GM19438 (cell line): ENCODE data around the gene CLTA.

ENCODE experiments used
- ATAC-seq: cut with Tn5 transposase; IDR thresholded peaks from one replicate; pipeline ENCODE4 v1.9.1; 2021; ENCODE audit warnings: low read depth; ENCODE audit not compliant: unreplicated experiment

Gene CLTA, protein sequence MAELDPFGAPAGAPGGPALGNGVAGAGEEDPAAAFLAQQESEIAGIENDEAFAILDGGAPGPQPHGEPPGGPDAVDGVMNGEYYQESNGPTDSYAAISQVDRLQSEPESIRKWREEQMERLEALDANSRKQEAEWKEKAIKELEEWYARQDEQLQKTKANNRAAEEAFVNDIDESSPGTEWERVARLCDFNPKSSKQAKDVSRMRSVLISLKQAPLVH

DNA sequence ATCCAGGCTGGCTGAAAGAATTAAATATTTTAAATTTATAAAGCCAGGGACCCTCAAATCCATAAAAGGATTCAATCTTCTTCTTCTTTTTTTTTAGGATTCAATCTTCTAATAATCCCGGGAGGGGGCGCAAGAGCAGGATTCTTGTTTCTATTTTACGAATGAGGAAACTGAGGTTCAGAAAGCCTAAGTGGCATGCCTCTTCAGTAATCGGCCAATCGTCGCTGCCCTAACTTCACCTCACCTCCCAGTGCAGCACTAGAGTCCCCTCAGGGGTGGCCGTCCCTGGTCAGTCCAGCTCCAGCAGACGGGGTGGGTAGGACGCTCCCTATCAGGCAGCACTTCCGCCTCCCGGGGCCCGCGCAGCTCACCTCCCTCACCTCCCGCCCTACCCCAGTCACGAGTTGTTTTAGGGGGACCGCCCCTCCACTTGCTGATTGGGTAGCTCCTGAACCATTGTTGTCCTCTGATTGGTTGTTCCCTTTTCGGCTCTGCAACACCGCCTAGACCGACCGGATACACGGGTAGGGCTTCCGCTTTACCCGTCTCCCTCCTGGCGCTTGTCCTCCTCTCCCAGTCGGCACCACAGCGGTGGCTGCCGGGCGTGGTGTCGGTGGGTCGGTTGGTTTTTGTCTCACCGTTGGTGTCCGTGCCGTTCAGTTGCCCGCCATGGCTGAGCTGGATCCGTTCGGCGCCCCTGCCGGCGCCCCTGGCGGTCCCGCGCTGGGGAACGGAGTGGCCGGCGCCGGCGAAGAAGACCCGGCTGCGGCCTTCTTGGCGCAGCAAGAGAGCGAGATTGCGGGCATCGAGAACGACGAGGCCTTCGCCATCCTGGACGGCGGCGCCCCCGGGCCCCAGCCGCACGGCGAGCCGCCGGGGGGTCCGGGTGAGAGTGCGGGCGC is at the start of gene CLTA:
Gene CLTA, plus strand, starts transcription at position 534 of the 902 bp plus-strand sequence. Its CDS starts 136 bp downstream, at position 670.
- peak; percentile 98 for ATAC-seq

DNA sequence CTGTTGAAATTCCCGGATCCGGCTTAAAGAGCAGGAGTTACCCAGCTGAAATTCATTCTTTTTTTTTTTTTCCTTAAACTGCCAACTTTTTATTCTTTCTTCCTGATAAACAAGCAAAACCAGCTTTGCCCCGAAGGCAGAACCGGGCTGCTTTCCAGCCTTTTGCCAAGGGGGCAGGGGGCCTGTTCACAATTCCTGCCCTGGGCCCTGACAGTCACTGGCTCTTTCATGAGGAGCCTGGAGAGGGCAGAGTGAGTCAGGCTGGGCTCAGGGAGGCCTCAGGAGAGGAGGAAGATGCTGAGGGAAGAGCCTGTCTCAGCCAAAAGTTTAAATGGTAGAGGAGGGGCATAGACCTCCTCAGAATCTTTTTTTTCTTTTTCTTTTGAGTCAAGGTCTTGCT is 49.4 kb upstream of the CLTA start:
- no peak for ATAC-seq

DNA sequence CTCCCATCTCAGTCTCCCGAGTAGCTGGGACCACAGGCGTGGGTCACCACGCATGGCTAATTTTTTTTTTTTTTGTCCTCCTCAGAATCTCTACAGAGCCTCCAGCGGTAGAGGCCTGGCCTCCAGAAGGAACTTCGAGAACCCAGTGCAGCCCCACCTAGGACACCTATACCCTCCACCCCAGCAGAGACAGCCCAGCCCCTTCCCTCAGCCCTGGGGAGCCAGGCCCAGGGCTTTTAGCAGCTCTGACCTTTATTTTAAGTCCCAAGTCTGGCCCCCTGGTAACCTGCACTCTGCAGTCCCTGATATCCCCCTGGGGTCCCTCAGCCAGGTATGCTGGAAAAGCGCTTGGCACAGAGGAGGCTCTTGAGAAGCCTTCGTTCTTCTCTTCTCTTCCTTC is 49.0 kb upstream of the CLTA start:
- ATAC-seq, result no peak

DNA sequence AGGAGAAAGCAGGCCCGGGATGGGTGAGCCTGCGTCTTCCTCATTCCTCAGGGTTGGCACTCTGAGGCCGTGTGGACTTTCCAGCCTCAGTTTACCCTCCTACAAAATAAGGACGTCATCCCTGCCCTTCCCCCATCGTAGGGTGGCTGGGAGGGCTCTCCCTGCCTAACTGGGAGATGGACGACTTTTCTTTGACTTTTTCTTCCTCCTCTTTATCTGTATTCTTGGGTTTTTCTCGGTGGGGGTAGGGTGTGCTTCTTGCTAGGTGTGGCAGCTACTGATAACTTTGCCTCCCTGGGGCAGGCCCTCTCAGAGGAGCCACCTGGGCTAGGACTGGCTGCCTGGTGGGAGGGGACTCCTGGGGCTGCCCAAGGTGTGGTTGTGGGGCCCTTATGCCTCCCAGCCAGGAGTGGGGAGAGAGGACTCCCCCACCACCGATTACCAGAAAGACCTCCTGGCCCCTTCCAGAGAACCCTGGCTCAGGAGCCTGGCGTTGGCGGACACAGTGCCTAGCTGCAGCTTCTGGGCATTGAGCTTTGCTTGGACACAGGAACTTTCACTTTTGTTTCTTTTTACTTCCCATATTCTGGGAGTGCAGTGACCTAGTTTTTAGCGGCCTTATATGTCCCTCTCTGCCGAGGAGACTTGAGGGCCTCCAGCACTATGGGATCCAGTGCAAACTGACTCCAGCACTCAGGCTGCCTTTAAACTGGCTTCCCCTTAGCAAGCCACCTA is 48.0 kb upstream of the CLTA start:
- no peak for ATAC-seq

DNA sequence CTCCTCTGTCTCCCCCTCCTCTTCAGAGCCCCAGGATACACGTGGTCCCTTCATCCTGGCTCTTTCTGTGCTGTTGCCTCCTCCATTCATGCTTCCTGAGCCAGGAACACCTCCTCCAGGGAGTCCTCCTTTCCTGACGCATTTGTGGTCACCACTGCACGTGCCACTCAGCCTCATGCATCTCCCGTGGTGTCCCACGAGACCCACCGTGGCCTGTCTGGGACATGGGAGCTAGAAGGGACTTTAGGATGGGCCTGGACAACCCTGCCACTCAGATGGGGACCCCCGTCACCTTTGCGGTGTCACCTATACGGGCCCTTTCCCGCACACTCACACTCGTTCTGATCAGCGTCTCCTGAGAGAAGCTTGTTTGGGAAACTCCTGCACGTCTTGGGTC is 47.5 kb upstream of the CLTA start:
- ATAC-seq, result no peak

DNA sequence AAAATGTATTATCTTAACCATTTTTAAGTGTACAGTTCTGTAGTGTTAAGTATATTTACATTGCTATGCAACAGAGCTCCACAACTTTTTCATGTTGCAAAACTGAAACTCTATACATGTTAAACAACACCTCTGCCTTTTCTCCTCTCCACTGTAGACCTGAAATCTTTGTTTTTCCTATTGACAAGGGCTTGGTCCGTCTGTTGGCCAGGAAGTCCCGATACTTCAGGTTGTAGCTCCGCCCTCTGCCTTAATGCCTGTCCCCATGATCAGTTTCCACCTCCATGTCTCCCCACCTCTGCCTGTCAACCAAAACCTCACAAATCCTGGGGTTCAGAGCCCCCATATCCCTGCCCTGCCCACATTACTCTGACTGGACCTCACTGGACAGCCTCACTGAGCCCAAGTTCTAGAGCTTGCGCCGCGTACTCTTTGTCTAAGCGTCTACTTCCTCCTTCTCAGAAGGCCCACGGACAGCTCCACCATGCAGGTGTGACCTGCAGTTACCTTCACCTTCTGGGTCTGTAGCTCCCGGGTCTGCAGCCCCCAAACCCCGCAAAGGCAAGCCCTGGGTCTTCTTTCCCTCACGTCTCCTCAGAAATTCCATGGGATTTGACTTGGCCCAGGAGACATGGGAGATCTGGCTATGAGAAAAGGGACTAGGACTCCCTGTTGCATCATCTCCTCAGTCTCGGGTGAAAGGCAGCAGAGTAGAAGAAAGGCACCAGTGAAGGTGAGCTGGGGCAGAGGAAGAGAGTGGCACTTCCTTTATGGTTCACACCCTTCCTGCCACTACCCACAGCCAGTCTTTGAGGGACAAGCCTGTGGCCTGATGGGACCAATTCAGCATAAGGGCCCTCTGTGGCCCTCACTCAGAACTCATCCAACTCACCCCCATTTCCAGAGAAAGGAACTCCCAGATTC is 46.1 kb upstream of the CLTA start:
- ATAC-seq, result no peak

DNA sequence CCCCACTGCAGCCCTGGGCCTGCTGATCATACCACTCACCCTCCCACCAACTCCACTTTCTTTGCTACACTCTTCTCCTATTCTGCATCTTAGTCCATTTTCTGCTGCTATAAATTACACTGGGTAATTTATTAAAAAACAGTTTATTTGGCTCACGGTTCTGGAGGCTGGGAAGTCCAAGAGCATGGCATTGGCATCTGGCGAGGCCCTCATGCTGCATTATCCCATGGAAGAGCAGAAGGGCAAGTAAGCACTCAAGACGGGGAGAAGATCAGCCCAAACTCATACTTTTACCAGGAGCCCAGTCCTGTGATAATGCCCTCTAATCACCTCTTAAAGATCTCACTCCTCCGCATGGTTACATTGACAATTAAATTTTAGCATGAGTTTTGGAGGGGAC is 44.8 kb upstream of the CLTA start:
- ATAC-seq, result no peak

DNA sequence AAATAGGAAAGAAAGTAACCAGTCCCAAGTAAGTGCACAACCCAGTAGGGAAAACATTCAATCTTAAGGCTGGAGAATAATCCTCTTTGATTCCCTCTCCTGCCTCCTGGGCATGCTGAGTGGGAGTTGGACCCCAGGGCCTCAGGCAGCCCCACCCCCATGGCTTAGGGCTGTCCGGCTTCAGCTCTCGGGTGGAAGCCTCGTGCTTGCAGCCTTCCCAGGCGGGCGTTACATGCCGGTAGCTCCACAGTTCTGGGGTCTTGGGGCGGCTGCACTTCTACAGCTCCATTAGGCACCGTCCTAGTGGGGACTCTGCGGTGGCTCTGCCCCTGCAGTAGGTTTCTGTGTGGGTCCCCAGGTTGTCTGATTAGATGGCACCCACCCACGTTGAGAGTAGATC is 44.1 kb upstream of the CLTA start:
- ATAC-seq, result no peak

DNA sequence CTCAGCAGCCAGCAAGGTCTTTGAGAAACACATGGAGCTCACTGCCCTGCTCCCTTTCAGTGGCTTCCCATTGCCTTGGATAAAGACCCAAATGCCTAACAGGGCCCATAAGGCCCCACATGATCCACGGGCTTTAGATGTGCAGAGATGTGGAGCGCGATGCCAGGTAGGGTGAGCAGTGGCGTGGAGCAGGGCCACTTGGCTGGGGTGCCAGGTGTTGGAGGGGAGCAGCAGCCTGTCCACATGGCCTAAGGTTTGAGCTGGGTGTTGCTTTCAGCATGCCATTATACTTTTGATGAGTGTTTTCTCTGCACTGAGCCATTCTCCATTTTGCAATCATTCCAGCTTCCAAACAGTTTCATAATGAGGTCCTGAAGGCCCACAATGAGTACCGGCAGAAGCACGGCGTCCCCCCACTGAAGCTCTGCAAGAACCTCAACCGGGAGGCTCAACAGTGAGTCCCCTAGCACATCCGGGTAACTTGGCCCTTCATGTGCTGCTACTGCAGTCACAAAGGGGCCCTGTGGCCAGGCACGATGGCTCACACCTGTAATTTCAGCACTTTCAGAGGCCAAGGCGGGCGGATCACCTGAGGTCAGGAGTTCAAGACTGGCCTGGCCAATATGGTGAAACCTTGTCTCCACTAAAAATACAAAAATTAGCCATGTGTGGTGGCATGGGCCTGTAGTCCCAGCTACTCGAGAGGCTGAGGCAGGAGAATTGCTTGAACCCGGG is 43.1 kb upstream of the CLTA start:
- ATAC-seq, result no peak

DNA sequence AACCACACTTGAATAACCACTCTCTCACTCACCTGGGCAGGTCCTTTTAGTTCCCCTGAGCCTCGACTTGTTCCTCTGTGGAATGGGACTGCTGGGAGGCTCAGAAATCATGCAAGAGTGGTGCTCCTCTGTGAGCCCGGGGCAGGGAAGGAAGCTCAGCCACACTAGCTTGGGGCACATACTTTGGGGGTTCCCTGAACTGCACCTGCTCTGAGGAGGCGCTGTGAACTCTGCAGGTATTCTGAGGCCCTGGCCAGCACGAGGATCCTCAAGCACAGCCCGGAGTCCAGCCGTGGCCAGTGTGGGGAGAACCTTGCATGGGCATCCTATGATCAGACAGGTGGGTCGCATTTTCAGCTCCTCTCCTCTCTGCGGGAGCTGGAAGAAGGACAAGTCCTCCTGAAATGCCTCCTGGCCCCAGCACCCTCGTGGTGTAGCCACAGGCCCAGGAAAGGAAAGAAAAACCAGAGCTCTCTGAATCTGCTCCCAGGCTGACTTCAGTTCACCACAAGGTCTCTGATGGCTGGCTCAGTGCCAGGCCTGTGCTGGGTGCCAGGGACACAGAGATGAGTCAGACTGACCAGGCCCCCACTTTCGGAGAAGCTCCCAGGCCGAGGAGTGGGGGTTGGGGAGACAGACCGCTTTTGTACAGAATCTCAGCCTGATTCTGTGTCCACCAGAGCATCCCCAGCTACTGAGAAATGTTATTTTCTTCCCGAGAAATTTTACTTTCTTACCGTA is 42.2 kb upstream of the CLTA start:
- ATAC-seq, result no peak

DNA sequence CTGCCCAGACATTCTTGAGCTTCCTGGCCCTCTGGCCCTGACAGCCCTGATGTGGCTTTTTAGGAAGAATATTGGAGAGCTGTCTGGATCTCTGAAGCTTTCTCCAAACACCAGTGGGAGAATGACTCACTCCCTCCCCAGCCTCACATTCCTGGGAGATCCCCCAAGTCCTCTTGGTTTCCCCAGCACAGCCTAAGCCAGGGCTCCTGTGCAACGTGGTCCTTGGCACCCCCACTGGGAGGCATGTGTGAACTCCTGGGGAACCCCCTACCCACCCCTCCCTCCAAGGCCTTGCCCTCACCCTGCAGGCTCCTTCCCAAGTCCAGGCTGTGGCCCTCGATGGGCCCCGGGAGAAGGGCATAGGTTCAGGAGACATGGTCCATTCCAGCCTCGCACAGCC is 41.5 kb upstream of the CLTA start:
- ATAC-seq, result no peak

DNA sequence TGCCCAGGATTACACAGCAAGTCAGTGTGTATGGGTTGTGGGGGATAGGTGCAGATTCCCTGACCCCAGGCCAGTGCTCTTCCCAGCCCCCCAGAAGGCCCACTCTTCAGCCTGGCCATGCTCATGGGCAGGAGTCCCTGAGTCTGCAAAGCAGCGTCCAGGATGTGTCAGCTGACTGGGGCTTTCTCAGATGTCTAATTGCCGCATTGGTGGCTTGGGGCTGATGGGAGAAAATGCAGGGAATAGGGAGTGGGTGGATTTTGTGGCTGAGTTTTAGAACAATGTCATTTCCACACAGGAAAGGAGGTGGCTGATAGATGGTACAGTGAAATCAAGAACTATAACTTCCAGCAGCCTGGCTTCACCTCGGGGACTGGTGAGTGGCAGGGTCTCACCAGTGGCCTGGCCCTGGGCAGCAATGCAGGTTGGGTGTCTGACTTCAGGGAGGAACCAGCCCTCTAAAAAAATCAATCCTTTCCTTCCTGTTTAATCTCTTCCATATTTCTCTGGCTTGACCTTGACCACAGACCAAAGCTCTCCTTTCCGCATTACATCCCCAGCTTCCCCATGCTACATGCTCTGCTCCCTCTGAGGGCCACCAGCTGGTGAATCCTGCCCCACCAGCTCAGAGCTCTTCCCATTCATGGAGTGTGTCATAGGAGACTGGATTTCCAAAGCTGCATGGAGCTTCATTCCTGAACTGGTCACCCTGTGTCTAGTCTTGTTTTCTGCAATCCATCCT is 40.0 kb upstream of the CLTA start:
- no peak for ATAC-seq

DNA sequence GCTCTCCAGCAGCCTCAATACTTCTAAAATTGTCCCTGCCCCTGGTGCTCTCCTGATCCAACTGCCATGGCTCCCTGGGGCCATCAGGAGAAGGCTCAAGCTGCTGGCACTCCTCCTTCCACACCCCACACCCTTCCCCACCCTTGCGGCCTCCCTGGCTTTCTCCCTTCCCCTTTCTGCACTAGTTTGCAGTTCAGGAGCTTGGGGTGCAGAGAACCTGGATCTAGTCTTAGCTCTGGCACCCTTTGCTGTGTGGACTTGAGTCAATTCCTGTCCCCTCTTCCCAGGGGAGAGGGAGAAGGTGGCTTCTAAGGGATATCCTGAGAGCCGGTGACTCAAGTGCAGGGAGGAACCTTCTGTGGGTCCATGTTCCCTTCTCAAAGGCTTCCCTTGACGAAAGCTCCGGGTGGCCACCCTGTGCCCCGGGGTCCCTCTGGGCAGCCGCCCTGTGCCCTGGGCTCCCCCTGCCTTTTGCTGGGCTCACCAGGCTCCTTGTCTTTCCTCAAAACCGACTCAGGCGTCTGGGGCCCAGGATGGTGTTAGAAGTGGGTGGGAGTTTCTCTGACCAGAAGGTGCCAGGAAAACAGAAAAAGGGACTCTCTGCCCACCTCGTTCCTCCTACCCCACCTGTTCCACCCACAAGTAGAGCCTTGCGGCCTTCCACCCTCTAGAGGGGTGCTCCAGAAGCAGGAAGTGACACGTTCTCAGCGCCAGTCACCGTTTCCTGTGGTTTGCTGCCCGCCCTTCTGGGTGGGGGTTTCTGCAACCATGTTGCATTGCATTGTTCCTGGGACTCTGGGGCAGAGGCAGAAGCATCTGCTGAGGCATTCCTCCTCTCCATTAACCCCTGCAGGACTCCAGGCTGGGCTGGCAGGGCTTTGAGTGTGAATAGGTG is 39.2 kb upstream of the CLTA start:
- peak; percentile 92 for ATAC-seq

DNA sequence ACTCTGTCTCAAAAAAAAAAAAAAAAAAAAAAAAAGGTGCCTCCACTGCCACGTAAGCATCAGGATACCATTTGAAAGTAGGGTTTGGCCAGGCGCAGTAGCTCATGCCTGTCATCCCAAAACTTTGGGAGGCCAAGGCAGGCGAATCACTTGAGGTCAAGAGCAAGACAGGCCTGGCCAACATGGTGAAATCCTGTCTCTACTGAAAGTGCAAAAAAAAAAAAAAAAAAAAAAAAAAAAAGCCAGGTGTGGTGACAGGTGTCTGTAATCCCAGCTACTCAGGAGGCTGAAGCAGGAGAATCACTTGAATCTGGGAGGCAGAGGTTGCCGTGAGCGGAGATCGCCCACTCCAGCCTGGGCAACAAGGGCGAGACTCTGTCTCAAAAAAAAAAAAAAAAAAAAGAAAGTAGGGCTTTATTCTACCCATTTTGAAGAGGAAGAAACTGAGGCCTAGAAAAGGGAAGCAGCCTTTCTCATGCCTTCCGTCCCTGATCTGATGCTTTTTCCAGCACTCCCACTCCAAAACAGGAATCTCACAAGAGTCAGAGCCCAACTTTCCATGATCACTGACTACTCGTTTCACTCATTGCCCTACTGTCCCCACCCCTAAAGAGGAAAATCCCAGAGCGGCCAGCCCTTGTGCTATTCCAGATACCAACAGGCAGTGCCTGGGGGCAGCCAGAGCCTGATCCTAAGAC is 37.8 kb upstream of the CLTA start:
- no peak for ATAC-seq

DNA sequence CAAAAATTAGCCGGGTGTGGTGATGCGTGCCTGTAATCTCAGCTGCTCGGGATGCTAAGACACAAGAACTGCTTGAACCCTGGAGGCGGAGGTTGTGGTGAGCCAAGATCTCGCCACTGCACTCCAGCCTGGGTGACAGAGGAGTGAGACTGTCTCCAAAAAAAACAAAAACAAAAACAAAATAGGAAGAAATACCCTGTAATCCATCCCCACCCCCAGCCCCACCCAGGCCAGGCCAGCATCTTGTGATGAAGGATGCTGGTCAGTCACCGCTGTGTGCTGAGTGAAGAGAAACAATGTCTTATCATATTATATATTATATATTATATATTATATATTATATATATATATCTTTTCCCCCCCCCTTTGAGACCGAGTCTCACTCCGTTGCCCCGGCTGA is 37.0 kb upstream of the CLTA start:
- ATAC-seq, result no peak

DNA sequence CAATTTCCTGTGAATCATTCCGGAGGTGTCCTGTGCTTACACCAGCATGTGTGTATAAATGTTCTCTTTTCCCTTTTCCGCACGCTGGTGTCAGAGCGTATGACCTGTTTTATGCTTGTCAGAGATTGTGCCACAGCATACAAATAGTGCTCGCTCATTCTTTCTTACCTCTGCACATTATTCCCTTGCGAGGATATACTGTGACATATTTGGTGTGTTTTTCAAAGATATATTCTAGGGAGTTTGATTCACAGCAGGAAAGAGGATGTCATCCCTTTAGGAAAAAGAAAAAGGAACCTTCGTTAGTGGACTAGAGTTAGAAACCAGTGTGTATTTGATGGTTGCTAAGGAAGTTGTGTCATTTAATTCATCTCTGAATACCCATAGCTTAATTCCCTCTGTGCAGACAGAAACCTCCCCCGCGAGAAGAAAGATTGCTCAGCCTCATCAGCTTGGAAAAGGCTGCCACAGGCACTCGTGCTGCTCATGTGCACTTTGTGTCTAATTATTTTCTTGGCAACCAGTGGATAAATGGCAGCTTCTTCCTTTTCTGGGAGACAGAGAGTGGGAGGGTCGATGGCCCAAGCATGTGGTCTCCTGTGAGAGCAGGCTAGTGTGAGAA is 36.3 kb upstream of the CLTA start:
- ATAC-seq, result no peak
